Activated T-cell treated with anti-CD3 and anti-CD28 coated beads, Interleukin-2, amount 50 U/mL, for 72 hours (primary cell): ENCODE results near the gene JKAMP. TPM values are rescaled to one million over a fixed set of nuclear protein-coding genes. Genes with fewer than 3 reads are reported as not detected.

Source experiments
- ATAC-seq, 2 donors: fragments of 150-1000 bp; cut with Tn5 transposase; replicated peaks in 1 of 2; 2 replicates each; pipeline ENCODE4 v1.10.0; 2021; ENCODE audit warnings: moderate library complexity in 2 of 2, mild to moderate bottlenecking in 1 of 2
- DNase-seq, 2 donors: peaks; one replicate each; pipeline ENCODE4 v3.0.0; 2021 to 2022; ENCODE audit warnings: mixed read lengths in 1 of 2
- H3K27ac Mint-ChIP-seq: one replicate; pipeline ENCODE4 v1.8.0; 2022; ENCODE audit warnings: mild to moderate bottlenecking, moderate library complexity, mixed read lengths
- H3K27me3 Mint-ChIP-seq: one replicate; pipeline ENCODE4 v1.8.0; 2022; ENCODE audit warnings: low read depth, mixed read lengths
- H3K36me3 Mint-ChIP-seq, 2 donors: one replicate each; pipeline ENCODE4 v1.8.0; 2022; ENCODE audit warnings: mixed read lengths in 2 of 2, mild to moderate bottlenecking in 1 of 2; ENCODE audit not compliant: insufficient read depth in 2 of 2
- H3K4me1 Mint-ChIP-seq: one replicate; pipeline ENCODE4 v1.8.0; 2022; ENCODE audit warnings: low read depth, mixed read lengths
- H3K4me3 Mint-ChIP-seq, 2 donors: one replicate each; pipeline ENCODE4 v1.8.0; 2022; ENCODE audit warnings: mild to moderate bottlenecking in 2 of 2, mixed read lengths in 2 of 2, moderate library complexity in 2 of 2
- H3K9me3 Mint-ChIP-seq, 2 donors: one replicate each; pipeline ENCODE4 v1.8.0; 2022; ENCODE audit warnings: mixed read lengths in 2 of 2
- total RNA-seq, 2 donors: library from RNA; stranded (reverse); gene quantifications; one replicate each; pipeline ENCODE4 v1.2.3, GENCODE V29; 2022

The JKAMP gene
- total RNA-seq, 2 donors from 2014 or later, result 18.3 to 21.0 TPM

- Mint-ChIP-seq H3K27ac (no peak overlapping the region), H3K4me1 (no peaks in the 10 kb centered on the region), H3K27me3 (peaks cover 7% of the 10 kb centered on the region), H3K9me3 (peaks cover 0 to 4% of the 10 kb centered on the region in 2 donors), H3K4me3 (no peak overlapping the region), H3K36me3 (peaks cover 2% of the 10 kb centered on the region in 2 donors)
- ATAC-seq (no peak), DNase-seq (no peak)
These were observed 46.0 kb downstream of the JKAMP start for GRCh38 chr14:59530349-59530748.

- DNase-seq, result no peak
- Mint-ChIP-seq H3K36me3 (peaks cover 2% of the 10 kb centered on the region in 2 donors), H3K27me3 (peaks cover 7% of the 10 kb centered on the region)
These were observed 48.1 kb downstream of the JKAMP start for GRCh38 chr14:59532419-59532818.

GRCh38 chr14:59534361-59534987 is 50.2 kb downstream of the JKAMP start:
- Mint-ChIP-seq H3K36me3 (peaks cover 0 to 2% of the 10 kb centered on the region in 2 donors), H3K27me3 (peaks cover 7% of the 10 kb centered on the region), H3K4me3 (no peak overlapping the region), H3K4me1 (no peaks in the 10 kb centered on the region), H3K9me3 (peaks cover 0 to 2% of the 10 kb centered on the region in 2 donors), H3K27ac (no peak overlapping the region)
- DNase-seq (no peak), ATAC-seq (no peak)

More at GRCh38 chr14:59532419-59532818, 48.1 kb downstream of the JKAMP start:
- H3K4me1 Mint-ChIP-seq, result no peaks in the 10 kb centered on the region
- H3K27ac Mint-ChIP-seq, result no peak overlapping the region
- H3K9me3 Mint-ChIP-seq, result peaks cover 0 to 4% of the 10 kb centered on the region in 2 donors
- ATAC-seq, result no peak
- no peak overlapping the region for H3K4me3 Mint-ChIP-seq

- DNase-seq (no peak), ATAC-seq (no peak)
- Mint-ChIP-seq H3K4me3 (no peak overlapping the region), H3K27ac (no peak overlapping the region), H3K27me3 (peaks cover 6% of the 10 kb centered on the region), H3K4me1 (no peaks in the 10 kb centered on the region), H3K9me3 (no peaks in the 10 kb centered on the region), H3K36me3 (no peaks in the 10 kb centered on the region)
These were observed 53.2 kb downstream of the JKAMP start for GRCh38 chr14:59537476-59537875.

- no peaks in the 10 kb centered on the region for H3K4me1 Mint-ChIP-seq
- no peak for DNase-seq
- no peaks in the 10 kb centered on the region for H3K36me3 Mint-ChIP-seq
- peaks cover 6% of the 10 kb centered on the region for H3K27me3 Mint-ChIP-seq
- H3K9me3 Mint-ChIP-seq, result no peaks in the 10 kb centered on the region
- no peak overlapping the region for H3K27ac Mint-ChIP-seq
- no peak for ATAC-seq
- no peak overlapping the region for H3K4me3 Mint-ChIP-seq
These were observed 54.6 kb downstream of the JKAMP start for GRCh38 chr14:59538936-59539335.

GRCh38 chr14:59540852-59541251 is 56.5 kb downstream of the JKAMP start:
- H3K27ac Mint-ChIP-seq, result no peak overlapping the region
- no peak overlapping the region for H3K4me3 Mint-ChIP-seq
- H3K36me3 Mint-ChIP-seq, result no peaks in the 10 kb centered on the region
- DNase-seq (no peak), ATAC-seq (no peak)
- no peaks in the 10 kb centered on the region for H3K9me3 Mint-ChIP-seq
- H3K27me3 Mint-ChIP-seq, result peaks cover 6% of the 10 kb centered on the region
- H3K4me1 Mint-ChIP-seq, result no peaks in the 10 kb centered on the region

- Mint-ChIP-seq H3K27me3 (peaks cover 6% of the 10 kb centered on the region), H3K36me3 (no peaks in the 10 kb centered on the region), H3K9me3 (no peaks in the 10 kb centered on the region), H3K27ac (no peak overlapping the region), H3K4me1 (no peaks in the 10 kb centered on the region), H3K4me3 (no peak overlapping the region)
- no peak for DNase-seq
- no peak for ATAC-seq
These were observed 57.4 kb downstream of the JKAMP start for GRCh38 chr14:59541731-59542130.

- Mint-ChIP-seq H3K4me1 (no peaks in the 10 kb centered on the region), H3K9me3 (no peaks in the 10 kb centered on the region), H3K27ac (no peak overlapping the region), H3K4me3 (no peak overlapping the region), H3K27me3 (peaks cover 11% of the 10 kb centered on the region), H3K36me3 (no peaks in the 10 kb centered on the region)
- DNase-seq (no peak), ATAC-seq (no peak)
These were observed 59.6 kb downstream of the JKAMP start for GRCh38 chr14:59543873-59544272.

GRCh38 chr14:59547310-59547709 is 63.0 kb downstream of the JKAMP start:
- no peak for DNase-seq
- H3K4me3 Mint-ChIP-seq, result no peak overlapping the region
- no peak overlapping the region for H3K27ac Mint-ChIP-seq
- no peaks in the 10 kb centered on the region for H3K4me1 Mint-ChIP-seq
- ATAC-seq, result no peak
- H3K36me3 Mint-ChIP-seq, result no peaks in the 10 kb centered on the region
- H3K27me3 Mint-ChIP-seq, result peaks cover 6% of the 10 kb centered on the region
- no peaks in the 10 kb centered on the region for H3K9me3 Mint-ChIP-seq

Other genes with a start within 250 kb of the JKAMP start
- 1 to 10 TPM in 1 of 2 donors, under 1 TPM in 1; 0.74 to 1.1 TPM for gene GPR135, start 19.1 kb upstream of the JKAMP start, total RNA-seq
- 10 to 100 TPM in 1 of 2 donors, 1 to 10 TPM in 1; 8.6 to 10.9 TPM for gene L3HYPDH, start 109 bp upstream of the JKAMP start, total RNA-seq
- gene CCDC175, start 92.3 kb downstream of the JKAMP start, total RNA-seq, result not detected